Ascending aorta (tissue), 2 donors: ENCODE data around the gene SLC7A4. TPM values are rescaled to one million over a fixed set of nuclear protein-coding genes. Genes with fewer than 3 reads are reported as not detected.

Experiments used
- DNase-seq, 2 donors: peaks; one replicate each; pipeline ENCODE4 v3.0.0-alpha.2; 2019; ENCODE audit warnings: low spot score in 2 of 2
- H3K27ac ChIP-seq, 2 donors: fragments of 200-600 bp; sonication (generic); one replicate each; pipeline ENCODE4 v1.5.1; 2016 to 2017; ENCODE audit warnings: mild to moderate bottlenecking in 1 of 2
- H3K27me3 ChIP-seq: fragments of 200-600 bp; sonication (generic); one replicate; pipeline ENCODE4 v1.5.1; 2017
- H3K36me3 ChIP-seq, 2 donors: fragments of 200-600 bp; sonication (generic); one replicate each; pipeline ENCODE4 v1.5.1; 2016
- H3K4me1 ChIP-seq, 2 donors: fragments of 200-600 bp; sonication (generic); one replicate each; pipeline ENCODE4 v1.5.1; 2016 to 2017; ENCODE audit warnings: mild to moderate bottlenecking in 1 of 2
- H3K4me3 ChIP-seq, 2 donors: fragments of 200-600 bp; sonication (generic); one replicate each; pipeline ENCODE4 v1.5.1; 2016 to 2017; ENCODE audit warnings: mild to moderate bottlenecking in 1 of 2
- H3K9me3 ChIP-seq, 2 donors: fragments of 200-600 bp; sonication (generic); one replicate each; pipeline ENCODE4 v1.5.1; 2016
- intact Hi-C: fragments of 100-400 bp; cut with DNase I; formaldehyde crosslinking; loops from one replicate; pipeline ENCODE4 v1.15.1; 2023
- total RNA-seq: library from RNA; depleted of rRNA; stranded (reverse); fragments of >200 nt; gene quantifications from one replicate; pipeline ENCODE4 v1.1.0, GENCODE V29; 2016
- TF ChIP-seq, protein P1 (sequence below), 3 experiments: fragments of 200-600 bp in 2 of 3; fragments of 450-650 bp in 1 of 3; sonication (generic) in 2 of 3; IDR thresholded peaks; one replicate each; pipeline ENCODE4 v1.5.1; 2016 to 2019; ENCODE audit warnings: antibody characterized with exemption in 3 of 3, mild to moderate bottlenecking in 1 of 3, moderate library complexity in 1 of 3

The SLC7A4 gene
- total RNA-seq, 1 donor from 2014 or later = 20.4 TPM

DNA sequence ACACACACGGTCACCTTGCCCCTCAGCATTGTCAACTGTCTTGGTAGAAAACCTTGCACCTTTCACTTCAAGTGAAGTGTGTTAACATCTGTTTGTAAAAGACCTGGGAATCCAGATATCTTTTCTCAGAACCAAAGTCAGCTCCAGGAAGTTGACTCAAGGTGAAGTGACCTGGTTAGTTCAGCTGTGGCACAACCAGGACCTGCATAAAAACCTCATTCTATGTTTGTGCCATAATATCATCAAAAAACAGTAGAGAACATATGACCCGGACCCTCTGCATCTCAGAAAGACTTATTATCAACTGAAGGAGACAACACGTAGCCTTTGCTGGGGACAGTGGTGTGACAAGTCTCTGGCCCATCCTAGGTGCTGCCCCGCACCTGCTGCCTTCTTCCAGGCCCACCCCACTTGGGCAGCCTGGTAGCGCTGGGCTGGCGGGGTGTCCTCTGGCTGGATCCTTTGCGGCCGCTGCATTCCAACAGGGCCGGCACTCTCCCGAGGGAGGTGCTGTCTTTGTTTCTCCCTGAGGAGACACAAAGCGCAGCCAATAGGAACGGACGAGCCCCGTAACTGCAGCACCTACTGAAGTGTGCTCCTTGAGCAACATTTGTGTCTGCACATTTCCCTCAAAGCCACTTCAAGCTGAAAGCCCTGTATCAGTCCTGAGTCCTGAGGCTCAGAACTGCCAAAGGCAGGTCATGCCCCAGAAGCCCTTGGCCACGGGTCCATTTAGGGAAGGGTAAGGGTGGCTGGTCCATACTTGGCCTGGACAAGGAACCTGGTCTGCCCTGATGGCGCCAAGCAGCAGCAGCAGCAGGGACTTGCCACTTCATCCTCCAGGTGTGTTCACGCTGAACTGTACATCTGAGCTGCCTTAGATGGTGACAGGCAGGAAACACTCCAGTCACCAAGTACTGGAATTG is 38.6 kb upstream of the SLC7A4 start:
- DNase-seq = no peak
- no peaks in the 10 kb centered on the region for H3K9me3 ChIP-seq
- H3K4me1 ChIP-seq = no peaks in the 10 kb centered on the region
- H3K27ac ChIP-seq = no peak overlapping the region
- H3K4me3 ChIP-seq = no peak overlapping the region
- H3K27me3 ChIP-seq = no peaks in the 10 kb centered on the region
- intact Hi-C loops = loop anchor here (10.0 kb wide), 1 partner anchor 106 kb away; the partner anchor contains the start of gene AIFM3
- TF ChIP-seq, protein P1, sequence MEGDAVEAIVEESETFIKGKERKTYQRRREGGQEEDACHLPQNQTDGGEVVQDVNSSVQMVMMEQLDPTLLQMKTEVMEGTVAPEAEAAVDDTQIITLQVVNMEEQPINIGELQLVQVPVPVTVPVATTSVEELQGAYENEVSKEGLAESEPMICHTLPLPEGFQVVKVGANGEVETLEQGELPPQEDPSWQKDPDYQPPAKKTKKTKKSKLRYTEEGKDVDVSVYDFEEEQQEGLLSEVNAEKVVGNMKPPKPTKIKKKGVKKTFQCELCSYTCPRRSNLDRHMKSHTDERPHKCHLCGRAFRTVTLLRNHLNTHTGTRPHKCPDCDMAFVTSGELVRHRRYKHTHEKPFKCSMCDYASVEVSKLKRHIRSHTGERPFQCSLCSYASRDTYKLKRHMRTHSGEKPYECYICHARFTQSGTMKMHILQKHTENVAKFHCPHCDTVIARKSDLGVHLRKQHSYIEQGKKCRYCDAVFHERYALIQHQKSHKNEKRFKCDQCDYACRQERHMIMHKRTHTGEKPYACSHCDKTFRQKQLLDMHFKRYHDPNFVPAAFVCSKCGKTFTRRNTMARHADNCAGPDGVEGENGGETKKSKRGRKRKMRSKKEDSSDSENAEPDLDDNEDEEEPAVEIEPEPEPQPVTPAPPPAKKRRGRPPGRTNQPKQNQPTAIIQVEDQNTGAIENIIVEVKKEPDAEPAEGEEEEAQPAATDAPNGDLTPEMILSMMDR (IDR thresholded peaks at IDR 0.05) = no peak
- no peaks in the 10 kb centered on the region for H3K36me3 ChIP-seq

DNA sequence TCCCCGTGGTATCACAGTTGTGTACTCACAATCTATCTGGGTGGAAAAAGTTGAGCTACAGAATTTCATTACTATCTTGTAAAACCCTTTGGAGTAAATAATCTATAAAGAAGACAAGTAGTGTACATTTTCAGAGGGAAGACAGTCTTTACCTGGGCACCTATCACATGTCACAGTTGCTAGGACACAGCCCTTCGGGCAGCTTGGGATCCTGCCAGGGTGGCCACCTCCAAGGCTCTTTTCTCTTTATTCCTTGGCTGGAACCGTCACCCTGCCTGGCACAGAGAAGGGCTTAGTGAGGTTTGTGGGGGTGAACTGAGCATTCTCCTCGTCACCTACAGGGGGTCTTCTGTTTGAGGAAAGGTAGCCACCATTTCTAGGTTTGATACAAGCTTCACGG is 37.0 kb upstream of the SLC7A4 start:
- Histone ChIP-seq H3K27ac (no peak overlapping the region), H3K27me3 (no peaks in the 10 kb centered on the region), H3K4me3 (no peak overlapping the region), H3K36me3 (no peaks in the 10 kb centered on the region), H3K9me3 (no peaks in the 10 kb centered on the region), H3K4me1 (no peaks in the 10 kb centered on the region)
- TF ChIP-seq, protein P1 (IDR thresholded peaks at IDR 0.05) = no peak
- no peak for DNase-seq
- intact Hi-C loops = no loop called here

DNA sequence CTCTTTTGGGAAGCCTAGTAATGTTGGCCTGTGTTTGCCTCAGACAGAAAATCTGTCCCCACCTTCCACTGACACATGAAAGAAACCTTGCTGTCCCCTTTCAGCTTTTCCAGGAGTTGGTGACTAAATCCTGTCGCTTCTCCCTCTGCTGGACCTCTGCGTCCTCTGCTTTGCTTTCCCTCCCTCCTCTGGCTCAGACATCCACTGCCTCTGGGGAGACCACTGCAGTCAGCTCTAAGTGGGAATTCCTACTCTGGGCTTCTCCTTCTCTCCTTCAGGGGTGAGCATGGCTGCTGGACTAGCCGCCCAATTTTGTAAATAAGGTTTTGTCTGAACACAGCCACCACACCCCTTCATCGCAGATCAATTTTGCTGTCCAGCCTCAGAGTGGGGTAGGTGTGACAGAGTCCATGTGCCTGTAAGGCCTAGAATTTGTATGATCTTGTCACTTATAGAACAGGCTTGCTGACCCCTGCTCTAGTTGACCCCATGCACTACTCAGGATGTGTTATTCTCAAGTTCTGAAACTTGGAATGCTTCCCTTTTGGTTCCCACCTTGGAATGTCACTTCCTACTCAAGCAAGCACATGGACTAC is 36.4 kb upstream of the SLC7A4 start:
- no peak for DNase-seq
- Histone ChIP-seq H3K27me3 (no peaks in the 10 kb centered on the region), H3K9me3 (no peaks in the 10 kb centered on the region), H3K4me3 (no peak overlapping the region), H3K27ac (no peak overlapping the region), H3K36me3 (no peaks in the 10 kb centered on the region), H3K4me1 (no peaks in the 10 kb centered on the region)
- intact Hi-C loops = no loop called here
- TF ChIP-seq, protein P1 (IDR thresholded peaks at IDR 0.05) = no peak

DNA sequence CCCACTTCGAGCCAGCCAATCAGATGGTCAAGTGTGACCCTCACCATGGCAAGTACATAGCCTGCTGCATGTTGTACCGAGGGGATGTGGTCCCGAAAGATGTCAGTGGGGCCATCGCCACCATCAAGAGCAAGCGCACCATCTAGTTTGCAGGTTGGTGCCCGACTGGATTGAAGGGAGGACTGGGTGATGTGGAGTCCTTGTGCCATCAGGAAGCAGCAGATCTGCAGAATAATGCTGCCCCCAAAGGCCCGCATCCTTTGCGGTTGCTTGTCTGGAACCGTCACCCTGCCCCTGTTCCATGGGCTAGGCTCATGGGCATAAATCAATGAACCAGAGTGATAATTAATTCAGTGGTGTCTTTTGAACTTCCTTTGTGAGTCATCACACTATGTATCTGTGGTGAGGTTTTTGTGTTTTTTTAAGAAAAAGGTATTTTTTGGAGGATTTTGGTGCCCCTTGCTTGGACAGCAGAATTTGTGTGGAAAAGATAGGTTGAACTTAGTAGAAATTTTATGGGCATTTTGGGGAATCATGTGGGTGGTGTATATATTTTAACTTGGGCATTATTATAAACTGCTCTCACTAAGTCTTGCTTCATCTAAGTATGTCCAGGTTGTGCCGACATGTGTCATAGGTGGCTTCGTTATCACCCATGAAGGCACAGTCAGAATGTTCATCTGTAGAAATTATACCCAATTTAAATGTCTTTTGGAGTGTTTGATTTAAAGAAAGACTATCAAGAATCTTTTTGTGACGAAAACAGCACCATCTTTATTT is 35.7 kb upstream of the SLC7A4 start:
- TF ChIP-seq, protein P1 (IDR thresholded peaks at IDR 0.05) = no peak
- no peaks in the 10 kb centered on the region for H3K27me3 ChIP-seq
- no peaks in the 10 kb centered on the region for H3K36me3 ChIP-seq
- H3K4me3 ChIP-seq = no peak overlapping the region
- intact Hi-C loops = no loop called here
- no peaks in the 10 kb centered on the region for H3K4me1 ChIP-seq
- no peak overlapping the region for H3K27ac ChIP-seq
- DNase-seq = no peak
- no peaks in the 10 kb centered on the region for H3K9me3 ChIP-seq

DNA sequence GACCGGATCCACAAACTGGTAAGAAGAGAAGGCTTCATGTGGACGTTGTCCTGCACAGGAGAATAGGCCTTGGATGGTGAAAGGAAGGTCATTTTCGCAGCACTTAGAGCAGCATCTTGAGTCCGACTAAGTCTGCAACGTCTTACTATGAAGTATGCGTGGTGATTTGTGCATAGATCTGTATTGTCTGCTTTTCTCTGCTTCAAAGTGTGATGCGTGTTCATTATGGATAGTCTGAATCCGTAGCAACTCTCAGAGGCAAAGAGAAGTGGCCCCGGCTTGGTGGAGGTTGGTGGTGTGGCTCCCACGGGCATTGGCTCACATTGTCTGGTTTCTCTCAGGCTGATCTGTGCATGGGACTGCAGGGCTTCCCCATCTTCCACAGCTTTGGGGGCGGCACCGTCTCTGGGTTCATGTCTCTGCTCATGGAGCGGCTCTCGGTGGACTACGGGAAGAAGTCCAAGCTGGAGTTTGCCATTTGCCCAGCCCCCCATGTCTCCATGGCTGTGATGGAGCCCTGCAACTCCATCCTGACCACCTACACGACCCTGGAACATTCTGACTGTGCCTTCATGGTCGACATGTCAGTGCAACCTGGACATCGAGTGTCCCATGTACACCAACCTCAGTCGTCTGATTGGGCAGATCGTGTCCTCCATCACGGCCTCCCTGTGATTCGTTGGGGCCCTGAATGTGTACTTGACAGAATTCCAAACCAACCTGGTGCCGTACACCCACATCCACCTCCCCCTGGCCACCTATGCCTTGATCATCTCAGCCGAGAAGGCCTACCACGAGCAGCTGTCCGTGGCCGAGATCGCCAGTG is 34.9 kb upstream of the SLC7A4 start:
- no peaks in the 10 kb centered on the region for H3K27me3 ChIP-seq
- DNase-seq = no peak
- TF ChIP-seq, protein P1 (IDR thresholded peaks at IDR 0.05) = no peak
- no peak overlapping the region for H3K4me3 ChIP-seq
- intact Hi-C loops = no loop called here
- H3K4me1 ChIP-seq = no peaks in the 10 kb centered on the region
- no peaks in the 10 kb centered on the region for H3K36me3 ChIP-seq
- no peak overlapping the region for H3K27ac ChIP-seq
- no peaks in the 10 kb centered on the region for H3K9me3 ChIP-seq
